GM18502 (cell line): ENCODE data around the gene WDR54.
"Not testable (repeated sequence)": the region's sequence is repeated elsewhere in the genome, so short reads cannot be mapped to it uniquely, and the experiment has no call there.

ENCODE experiments used
- ATAC-seq: cut with Tn5 transposase; IDR thresholded peaks from one replicate; pipeline ENCODE4 v1.9.1; 2021; ENCODE audit warnings: mild to moderate bottlenecking; ENCODE audit not compliant: unreplicated experiment, poor library complexity

WDR54 gene

GRCh38 chr2:74448771-74449170 is 27.2 kb downstream of the WDR54 start:
- ATAC-seq: no peak

DNA sequence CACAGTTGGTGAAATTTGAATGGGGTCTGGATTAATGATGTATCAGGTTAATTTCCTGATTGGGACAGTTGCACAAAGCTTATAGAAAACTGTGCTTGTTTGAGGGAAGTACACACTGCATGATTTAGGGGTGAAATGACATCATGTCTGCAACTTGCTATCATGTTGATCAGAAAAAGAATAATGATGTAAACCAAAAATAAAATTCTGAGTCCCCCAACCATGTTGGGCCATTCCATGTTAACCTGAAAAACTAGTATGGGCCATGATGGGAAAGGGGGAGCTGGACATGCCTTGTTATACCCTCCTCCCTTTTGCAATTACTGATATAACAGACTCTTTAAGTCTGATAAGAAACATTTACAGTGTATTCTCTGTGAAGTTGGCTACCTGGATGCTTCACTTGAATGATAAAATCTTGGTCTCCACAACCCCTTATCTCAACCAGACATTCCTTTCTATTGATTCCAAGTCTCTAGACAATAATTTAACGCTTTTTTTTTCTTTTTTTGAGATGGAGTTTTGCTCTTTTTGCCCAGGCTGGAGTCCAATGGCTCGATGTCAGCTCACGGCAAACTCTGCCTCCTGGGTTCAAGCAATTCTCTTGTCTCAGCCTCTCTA is 29.1 kb downstream of the WDR54 start:
- ATAC-seq: no peak

DNA sequence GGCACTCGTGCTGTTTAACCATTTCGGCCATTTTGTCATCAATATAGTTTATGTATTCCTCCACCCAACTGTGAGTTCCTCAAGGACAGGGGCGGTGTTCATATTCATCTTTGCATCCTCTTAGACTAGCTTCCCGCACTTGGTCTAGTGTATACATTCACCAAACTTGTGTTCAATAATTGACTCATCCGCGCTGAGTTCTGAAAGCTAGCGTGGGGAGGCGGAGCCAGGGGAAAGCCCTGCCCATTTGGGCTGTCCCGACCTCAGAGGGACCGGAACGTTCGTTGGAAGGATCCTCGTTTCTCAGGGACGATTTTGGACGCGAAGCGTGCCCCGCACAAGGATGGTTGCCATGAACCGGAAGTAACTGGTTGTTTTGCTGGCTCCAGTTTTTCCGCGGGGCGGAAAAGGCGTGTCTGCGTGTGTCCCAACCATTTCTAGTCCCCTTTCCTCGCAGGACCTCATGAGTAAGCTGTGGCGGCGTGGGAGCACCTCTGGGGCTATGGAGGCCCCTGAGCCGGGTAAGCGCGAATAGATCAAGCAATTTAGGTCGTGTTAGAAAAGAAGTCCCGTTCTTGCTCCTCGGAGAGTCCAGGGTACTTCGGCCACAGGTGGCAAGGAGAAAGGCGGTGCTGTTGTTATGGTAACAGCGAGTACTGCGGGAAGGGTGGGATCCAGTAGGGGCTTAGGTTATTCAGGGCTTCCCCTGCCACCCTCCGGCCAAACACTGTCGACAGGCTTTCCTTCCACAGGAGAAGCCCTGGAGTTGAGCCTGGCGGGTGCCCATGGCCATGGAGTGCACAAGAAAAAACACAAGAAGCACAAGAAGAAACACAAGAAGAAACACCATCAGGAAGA is 33.4 kb downstream of the WDR54 start, which contains the start of gene INO80B:
Gene INO80B (plus strand): TSS at position 434 of the 858 bp plus-strand sequence. CDS start 30 bp downstream, at position 464.
- ATAC-seq: peak; percentile 43

- ATAC-seq: no peak
Observed at GRCh38 chr2:74457129-74457548, 35.6 kb downstream of the WDR54 start.

DNA sequence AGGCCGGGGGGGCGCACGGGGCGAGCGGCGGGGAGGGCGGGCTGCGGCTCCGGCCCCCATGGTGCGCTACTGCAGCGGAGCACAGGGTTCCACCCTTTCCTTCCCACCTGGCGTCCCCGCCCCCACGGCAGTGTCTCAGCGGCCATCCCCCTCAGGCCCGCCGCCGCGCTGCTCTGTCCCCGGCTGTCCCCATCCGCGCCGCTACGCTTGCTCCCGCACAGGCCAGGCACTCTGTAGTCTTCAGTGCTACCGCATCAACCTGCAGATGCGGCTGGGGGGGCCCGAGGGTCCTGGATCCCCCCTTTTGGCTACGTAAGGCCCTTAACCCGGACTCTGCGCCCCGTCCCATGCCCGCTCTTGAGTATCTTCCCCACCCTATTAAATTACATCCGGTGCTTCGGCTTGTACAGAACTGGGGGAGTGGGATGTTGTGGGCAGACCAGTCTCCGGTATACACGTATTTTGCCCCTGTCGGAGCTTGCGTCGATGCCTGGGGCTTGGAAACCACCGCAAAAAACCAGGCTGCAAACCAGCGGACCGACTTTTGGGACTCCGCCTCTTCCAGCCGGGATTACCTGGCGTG is 36.1 kb downstream of the WDR54 start:
- ATAC-seq: peak; percentile 37

- peak; percentile 82 for ATAC-seq
Observed at GRCh38 chr2:74458132-74458937, 36.8 kb downstream of the WDR54 start, which contains the start of gene WBP1. Gene WBP1, plus strand, starts transcription at chr2:74458438. Its CDS starts 165 bp downstream, at chr2:74458603.

DNA sequence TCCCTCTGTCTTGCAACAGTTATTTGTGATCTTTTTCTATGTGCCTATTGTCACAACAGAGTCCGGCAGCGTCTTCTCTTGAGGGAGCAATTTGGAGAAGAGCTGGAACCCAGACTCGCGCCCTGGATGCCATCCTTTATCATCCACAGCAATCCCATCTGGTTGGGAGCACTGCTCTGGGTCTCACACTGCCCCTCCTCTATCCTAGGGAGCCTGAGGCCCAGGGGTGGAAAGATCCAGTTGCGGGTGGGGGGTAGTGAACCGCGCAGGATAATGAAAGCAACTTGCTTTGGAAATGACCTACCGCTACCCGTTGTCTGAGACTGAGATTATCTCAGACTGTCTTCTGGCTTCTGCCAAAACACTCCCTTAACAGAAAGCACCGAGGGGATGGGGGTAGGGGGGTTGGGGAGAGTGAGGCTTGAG is 37.4 kb downstream of the WDR54 start:
- no peak for ATAC-seq

DNA sequence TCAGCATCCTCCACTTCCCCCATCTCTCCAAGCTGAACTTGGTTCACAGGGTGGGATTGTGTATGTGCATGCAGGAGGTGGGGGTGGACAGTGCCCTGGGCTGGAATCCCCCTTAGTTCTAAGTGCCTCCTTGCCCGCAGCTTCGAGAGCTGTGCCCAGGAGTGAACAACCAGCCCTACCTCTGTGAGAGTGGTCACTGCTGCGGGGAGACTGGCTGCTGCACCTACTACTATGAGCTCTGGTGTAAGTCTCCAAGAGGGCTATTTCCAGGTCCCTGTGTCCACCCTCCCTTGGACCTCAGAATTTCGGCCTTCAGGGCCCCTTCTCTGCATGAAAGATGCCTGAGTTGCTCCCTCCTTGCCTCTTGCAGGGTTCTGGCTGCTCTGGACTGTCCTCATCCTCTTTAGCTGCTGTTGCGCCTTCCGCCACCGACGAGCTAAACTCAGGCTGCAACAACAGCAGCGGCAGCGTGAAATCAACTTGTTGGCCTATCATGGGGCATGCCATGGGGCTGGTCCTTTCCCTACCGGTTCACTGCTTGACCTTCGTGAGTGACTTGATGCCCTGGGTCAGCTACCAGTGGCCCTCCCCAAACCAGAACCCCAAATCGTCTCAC is 38.1 kb downstream of the WDR54 start:
- not testable (repeated sequence) for ATAC-seq

DNA sequence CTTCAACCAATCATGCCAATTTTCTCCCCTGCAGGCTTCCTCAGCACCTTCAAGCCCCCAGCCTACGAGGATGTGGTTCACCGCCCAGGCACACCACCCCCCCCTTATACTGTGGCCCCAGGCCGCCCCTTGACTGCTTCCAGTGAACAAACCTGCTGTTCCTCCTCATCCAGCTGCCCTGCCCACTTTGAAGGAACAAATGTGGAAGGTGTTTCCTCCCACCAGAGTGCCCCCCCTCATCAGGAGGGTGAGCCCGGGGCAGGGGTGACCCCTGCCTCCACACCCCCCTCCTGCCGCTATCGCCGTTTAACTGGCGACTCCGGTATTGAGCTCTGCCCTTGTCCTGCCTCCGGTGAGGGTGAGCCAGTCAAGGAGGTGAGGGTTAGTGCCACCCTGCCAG is 38.7 kb downstream of the WDR54 start:
- ATAC-seq: not testable (repeated sequence)

GRCh38 chr2:74461187-74462053 is 39.9 kb downstream of the WDR54 start:
- ATAC-seq: no peak

DNA sequence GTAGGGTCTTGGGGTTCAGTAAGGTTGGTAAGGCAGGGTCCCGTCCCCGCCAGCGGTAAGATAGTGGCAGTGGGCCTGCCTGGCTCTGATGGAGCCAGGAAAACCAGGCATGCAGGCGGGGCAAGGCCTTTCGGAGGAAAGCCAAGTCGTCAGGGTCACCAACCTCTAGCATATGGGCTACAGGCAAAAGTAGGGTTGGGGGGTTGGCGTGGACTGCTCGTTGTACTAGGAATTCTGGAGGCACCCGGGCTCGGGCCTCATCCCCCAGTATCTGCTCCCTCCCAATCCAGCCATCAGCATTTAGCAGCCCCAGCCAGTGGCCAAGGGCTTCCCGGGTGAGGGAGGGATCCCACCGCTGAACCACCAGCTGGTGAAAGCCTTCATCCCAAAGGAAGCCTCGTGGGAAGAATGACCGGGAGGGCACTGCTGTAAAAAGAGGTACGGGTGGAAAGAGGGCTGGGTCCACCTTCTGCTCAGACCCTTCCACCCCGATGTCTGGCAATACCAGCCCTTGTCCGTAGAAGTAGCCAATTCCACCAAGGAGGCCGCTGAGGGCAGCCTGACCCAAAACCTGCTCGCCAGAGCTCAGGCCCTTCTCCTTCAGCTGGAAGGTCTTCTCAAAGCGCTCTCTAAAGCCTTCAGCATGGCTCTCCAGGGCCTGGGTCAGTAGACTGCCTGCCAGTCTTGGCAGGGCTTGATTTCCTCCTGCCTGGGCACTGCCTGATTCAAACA is 40.7 kb downstream of the WDR54 start:
- no peak for ATAC-seq

GRCh38 chr2:74462786-74463105 is 41.2 kb downstream of the WDR54 start:
- ATAC-seq: no peak

GRCh38 chr2:74464406-74464805 is 42.9 kb downstream of the WDR54 start:
- ATAC-seq: no peak

DNA sequence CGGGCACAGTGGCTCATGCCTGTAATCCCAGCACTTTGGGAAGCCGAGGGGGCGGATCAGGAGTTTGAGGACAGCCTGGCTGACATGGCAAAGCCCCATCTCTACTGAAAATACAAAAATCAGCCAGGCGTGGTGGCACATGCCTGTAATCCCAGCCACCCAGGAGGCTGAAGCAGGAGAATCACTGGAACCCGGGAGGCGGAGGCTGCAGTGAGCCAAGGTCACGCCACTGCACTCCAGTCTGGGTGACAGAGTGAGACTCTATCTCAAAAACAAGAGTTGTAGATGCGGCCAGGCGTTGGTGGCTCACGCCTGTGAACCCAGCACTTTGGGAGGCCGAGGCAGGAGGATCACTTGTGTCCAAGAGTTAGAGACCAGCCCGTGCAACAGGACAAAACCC is 49.2 kb downstream of the WDR54 start:
- not testable (repeated sequence) for ATAC-seq

- no peak for ATAC-seq
Observed at GRCh38 chr2:74471332-74472065, 50.0 kb downstream of the WDR54 start.

DNA sequence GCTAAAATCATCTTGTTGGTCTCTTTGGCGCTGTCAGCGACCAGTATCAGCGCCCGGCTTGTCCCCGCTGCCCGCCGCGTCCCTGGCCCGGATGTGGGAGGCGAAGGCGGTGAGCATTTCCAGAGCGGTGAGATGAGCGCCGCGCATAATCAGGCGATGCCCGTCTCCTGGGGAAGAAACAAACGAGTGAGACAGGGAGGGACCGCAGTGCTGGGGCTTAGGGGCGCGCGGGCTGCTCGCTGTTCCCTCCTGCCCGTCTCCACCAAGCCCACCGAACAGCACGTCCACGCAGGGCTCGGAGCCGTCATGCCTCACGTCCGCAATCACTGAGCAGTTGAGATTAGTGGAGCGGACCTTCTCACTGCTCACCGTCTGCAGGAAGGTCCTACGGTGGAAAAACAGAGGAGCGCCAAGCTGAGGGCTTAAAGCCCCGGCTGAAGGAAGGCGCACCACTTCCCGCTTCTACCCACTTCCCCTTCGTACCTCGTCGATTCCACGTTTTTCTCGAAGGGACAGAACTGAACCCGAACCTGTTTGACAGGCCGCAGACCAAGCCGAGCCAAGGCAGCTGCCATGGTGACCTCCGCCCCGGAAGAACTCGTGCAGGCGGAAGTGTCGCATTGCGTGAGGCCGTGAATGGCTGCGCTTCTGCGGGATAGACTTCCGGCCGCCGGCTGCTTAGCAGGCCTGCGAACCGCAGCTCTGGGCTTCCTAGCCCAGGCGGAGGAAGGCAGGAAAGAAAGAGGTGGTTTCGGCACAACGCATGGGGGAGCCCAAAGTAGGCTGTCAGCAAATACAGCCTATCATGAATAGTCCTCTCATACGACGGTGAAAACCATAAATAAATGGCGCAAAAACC is 50.8 kb downstream of the WDR54 start, which contains the start of gene MRPL53:
Gene MRPL53 (minus strand): TSS at position 595 of the 859 bp plus-strand sequence. CDS start 20 bp downstream, at position 575.
- ATAC-seq: peak; percentile 89

GRCh38 chr2:74472945-74473258 is 51.4 kb downstream of the WDR54 start:
- no peak for ATAC-seq
